Gastrocnemius medialis (tissue), 4 donors: ENCODE data around the gene NAP1L4.

Experiments
- CTCF ChIP-seq, 5 experiments: fragments of 450-650 bp in 3 of 5; fragments of 200-600 bp in 2 of 5; sonication (generic) in 2 of 5; IDR thresholded peaks in 4 of 5; conservative IDR thresholded peaks in 1 of 5; 1 replicate in 4 of 5; 2 replicates in 1 of 5; pipeline ENCODE4 v1.5.1; 2016 to 2019; ENCODE audit warnings: antibody characterized with exemption in 5 of 5, mild to moderate bottlenecking in 3 of 5, moderate library complexity in 3 of 5
- POLR2A ChIP-seq, 2 donors: fragments of 450-650 bp; IDR thresholded peaks; one replicate each; pipeline ENCODE4 v1.6.1; 2017; ENCODE audit warnings: antibody characterized with exemption in 2 of 2, mild to moderate bottlenecking in 2 of 2, moderate library complexity in 2 of 2

DNA sequence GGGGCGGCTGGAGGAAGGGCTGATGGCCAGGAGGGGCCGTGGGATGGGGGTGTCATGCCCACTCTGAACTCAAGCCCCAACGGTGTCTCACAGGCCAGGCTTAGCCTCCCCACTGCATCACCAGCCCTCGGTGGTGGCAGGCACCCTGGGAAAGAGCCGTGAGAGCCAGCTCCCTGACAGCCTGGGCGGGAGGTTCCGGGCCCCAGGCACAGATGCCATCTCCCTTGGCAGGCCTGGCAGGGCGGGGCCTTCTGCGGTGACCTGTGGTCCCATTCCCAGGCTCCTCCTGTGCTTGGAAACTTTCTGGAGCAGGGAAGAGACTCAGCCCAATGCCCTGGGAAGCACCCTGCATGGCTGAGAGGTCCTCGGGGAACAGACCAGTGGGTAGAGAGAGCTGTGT is 67.7 kb downstream of the NAP1L4 start:
- TF ChIP-seq CTCF (IDR thresholded peaks at IDR 0.05 in 4 of 5, conservative IDR thresholded peaks at IDR 0.05 in 1 of 5) (no peak), POLR2A (IDR thresholded peaks at IDR 0.05) (no peak)
